ENCODE results near the gene NRDC.

NRDC gene

DNA sequence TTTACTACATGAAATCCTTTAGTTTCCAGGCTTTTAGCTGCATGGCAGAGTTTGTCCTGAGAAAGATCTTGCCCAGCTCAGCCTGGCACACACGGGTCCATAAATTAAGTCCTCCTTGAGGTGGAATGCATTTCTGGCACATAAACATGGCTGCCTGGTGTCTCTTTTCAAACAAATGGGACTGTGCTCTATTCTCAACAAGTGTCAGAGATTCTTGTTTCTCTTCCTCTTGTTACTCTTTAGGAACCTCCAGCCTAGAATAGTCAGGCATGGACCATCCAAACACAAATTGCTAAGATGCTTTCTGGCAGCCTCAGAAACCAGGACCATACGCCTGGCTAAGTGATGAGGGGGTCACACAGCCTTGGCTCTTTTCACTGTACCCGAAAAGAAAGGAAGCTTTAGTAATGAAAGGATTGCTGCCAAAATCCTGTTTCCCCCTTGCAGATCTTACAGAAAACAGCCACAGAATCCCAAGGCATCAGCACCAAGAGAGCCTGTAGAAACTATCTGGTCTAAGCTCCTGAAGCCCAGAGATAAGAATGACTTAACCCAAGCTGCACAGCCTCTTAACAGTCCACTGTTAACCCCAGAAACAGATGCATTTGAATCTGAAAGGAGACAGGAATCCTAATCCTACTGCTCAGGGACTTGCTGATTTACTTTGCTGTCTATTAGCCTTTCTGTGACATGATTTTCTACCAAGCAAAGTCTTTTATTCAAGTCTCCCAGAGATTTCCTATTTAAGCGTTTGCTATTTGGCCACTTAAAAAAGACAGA, 31.9 kb upstream of the NRDC start:
- no peaks in the 10 kb centered on the region for H3K36me3 ChIP-seq (ENCODE audit: control insufficient read depth, insufficient read depth, low read length)
- no peaks in the 10 kb centered on the region for H3K27me3 ChIP-seq (replicated peaks; ENCODE audit: control insufficient read depth, insufficient read depth, low read length)
- TF ChIP-seq, protein P1, sequence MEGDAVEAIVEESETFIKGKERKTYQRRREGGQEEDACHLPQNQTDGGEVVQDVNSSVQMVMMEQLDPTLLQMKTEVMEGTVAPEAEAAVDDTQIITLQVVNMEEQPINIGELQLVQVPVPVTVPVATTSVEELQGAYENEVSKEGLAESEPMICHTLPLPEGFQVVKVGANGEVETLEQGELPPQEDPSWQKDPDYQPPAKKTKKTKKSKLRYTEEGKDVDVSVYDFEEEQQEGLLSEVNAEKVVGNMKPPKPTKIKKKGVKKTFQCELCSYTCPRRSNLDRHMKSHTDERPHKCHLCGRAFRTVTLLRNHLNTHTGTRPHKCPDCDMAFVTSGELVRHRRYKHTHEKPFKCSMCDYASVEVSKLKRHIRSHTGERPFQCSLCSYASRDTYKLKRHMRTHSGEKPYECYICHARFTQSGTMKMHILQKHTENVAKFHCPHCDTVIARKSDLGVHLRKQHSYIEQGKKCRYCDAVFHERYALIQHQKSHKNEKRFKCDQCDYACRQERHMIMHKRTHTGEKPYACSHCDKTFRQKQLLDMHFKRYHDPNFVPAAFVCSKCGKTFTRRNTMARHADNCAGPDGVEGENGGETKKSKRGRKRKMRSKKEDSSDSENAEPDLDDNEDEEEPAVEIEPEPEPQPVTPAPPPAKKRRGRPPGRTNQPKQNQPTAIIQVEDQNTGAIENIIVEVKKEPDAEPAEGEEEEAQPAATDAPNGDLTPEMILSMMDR (IDR thresholded peaks at IDR 0.05; ENCODE audit: insufficient read depth, low read length, poor library complexity, severe bottlenecking): no peak
- DNase-seq (ENCODE audit: extremely low read depth, insufficient read length): no peak
- H3K4me3 ChIP-seq (replicated peaks; ENCODE audit: low read depth, low read length): no peak overlapping the region

DNA sequence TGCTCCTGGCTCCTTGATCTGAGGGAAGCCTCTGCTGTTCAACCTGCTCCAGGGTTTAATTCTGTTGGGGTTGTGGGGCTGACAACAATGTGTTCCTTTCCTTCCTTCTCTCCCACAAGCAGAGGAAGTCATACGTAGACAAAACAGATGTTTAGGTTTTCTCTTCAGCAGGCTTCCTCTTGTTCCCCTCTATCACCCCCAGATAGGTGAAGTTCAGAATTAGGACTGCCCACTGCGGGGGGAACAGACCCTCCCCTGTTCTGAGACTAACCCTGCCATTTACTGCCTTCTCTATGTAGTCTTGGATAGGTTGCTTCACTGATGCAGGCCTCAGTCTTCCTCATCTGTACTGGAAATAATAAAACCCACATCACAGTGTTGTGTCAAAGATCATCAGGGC, 30.0 kb upstream of the NRDC start:
- no peaks in the 10 kb centered on the region for H3K36me3 ChIP-seq (ENCODE audit: control insufficient read depth, insufficient read depth, low read length)
- DNase-seq (ENCODE audit: extremely low read depth, insufficient read length): no peak

DNA sequence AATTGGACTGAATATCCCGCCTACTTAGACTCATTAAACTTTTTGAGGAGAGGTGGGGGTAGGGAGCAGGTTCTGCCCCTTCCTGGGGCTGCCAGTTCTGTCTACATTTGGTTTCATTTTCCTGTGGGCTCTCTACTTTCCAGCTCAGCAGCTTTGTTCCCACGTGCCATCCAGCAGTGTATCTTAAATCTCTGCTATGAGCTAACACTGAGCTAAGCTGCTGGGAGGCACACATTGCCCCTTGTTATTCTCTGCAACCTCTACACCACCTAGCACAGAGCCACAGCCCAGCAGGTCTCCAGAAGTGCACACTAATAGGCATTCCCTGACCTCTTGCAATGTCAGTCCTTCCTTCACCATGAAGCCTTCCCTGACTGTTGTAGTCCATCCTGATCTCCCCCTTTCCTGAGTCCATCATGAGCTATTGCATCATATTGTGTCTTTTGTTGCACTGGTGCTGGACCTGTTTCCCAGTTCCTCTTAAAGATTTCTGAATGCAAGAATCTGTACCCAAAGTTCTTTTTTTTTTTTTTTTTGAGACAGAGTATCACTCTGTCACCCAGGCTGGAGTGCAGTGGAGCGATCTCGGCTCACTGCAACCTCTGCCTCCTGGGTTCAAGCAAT, 28.7 kb upstream of the NRDC start:
- DNase-seq (ENCODE audit: extremely low read depth, insufficient read length): no peak
- TF ChIP-seq, protein P1 (IDR thresholded peaks at IDR 0.05; ENCODE audit: insufficient read depth, low read length, poor library complexity, severe bottlenecking): no peak
- H3K4me3 ChIP-seq (replicated peaks; ENCODE audit: low read depth, low read length): no peak overlapping the region
- H3K36me3 ChIP-seq (ENCODE audit: control insufficient read depth, insufficient read depth, low read length): no peaks in the 10 kb centered on the region
- H3K27me3 ChIP-seq (replicated peaks; ENCODE audit: control insufficient read depth, insufficient read depth, low read length): 0 out of 2 replicates have a peak, but pooled peaks cover 1% of the 10 kb centered on the region

More for the DNA sequence above, 30.0 kb upstream of the NRDC start:
- Histone ChIP-seq H3K4me3 (replicated peaks; ENCODE audit: low read depth, low read length) (no peak overlapping the region), H3K27me3 (replicated peaks; ENCODE audit: control insufficient read depth, insufficient read depth, low read length) (no peaks in the 10 kb centered on the region)
- TF ChIP-seq, protein P1 (IDR thresholded peaks at IDR 0.05; ENCODE audit: insufficient read depth, low read length, poor library complexity, severe bottlenecking): no peak

DNA sequence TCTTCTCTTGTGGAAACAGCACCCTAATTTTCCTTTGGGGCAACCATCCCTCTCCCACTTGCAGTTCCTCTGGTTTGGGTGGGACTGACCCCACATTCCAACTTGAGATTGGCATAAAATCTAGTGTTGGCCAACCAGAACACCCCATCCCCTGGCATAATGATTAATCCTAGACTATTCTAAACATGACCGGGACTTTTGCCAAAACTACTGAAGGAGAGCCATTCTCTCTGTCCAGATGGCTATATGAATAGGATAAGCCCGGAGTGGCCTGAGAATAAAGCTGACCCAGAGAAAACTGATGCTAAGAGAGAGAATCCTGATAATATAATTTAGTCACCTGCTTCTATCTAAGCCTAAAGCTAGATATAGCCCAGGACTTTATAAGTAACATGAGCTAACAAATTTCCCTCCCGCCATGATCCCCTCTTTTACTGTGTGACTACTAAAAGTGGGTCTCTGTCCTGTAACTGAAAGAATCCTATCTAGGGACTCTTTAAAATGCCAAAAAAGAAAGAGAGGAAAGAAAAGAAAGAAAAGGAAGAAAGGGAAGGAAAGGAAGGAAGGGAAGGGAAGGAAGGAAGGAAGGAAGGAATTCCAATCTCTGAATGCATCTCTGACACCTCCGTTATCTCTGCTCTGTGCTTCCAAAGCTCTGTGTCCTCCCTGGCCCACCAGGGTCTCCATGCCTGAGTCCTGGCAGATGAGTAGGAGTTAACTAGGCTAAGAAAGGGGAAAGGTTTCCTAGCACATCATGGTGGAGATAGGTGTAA, 28.0 kb upstream of the NRDC start:
- DNase-seq (ENCODE audit: extremely low read depth, insufficient read length): no peak
- Histone ChIP-seq H3K27me3 (replicated peaks; ENCODE audit: control insufficient read depth, insufficient read depth, low read length) (0 out of 2 replicates have a peak, but pooled peaks cover 1% of the 10 kb centered on the region), H3K36me3 (ENCODE audit: control insufficient read depth, insufficient read depth, low read length) (no peaks in the 10 kb centered on the region), H3K4me3 (replicated peaks; ENCODE audit: low read depth, low read length) (no peak overlapping the region)
- TF ChIP-seq, protein P1 (IDR thresholded peaks at IDR 0.05; ENCODE audit: insufficient read depth, low read length, poor library complexity, severe bottlenecking): no peak

DNA sequence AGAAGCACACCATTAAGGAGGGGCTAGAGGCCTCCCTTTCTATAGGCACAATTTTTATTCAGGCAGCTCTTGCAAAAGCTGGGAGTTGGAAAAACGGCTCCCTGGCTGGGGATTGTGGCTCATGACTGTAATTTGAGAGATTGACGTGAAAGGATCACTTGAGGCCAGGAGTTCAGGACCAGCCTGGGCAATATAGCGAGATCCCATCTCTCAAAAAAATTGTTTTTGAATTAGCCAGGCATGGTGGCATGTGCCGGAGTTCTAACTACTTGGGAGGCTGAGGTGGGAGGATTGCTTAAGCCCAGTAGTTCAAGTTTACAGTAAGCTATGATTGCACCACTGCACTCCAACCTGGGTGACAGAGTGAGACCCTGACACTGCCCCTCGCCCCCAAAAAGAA, 23.9 kb upstream of the NRDC start:
- Histone ChIP-seq H3K27me3 (replicated peaks; ENCODE audit: control insufficient read depth, insufficient read depth, low read length) (0 out of 2 replicates have a peak, but pooled peaks cover 1% of the 10 kb centered on the region), H3K36me3 (ENCODE audit: control insufficient read depth, insufficient read depth, low read length) (no peaks in the 10 kb centered on the region), H3K4me3 (replicated peaks; ENCODE audit: low read depth, low read length) (no peak overlapping the region)
- no peak for DNase-seq (ENCODE audit: extremely low read depth, insufficient read length)
- TF ChIP-seq, protein P1 (IDR thresholded peaks at IDR 0.05; ENCODE audit: insufficient read depth, low read length, poor library complexity, severe bottlenecking): no peak

All from GM06990 (cell line).